ENCODE measurements around the gene OPN3. TPM values are rescaled to one million over a fixed set of nuclear protein-coding genes. Genes with fewer than 3 reads are reported as not detected.
A peak's percentile ranks its signal among the peaks of the same experiment; 100 is the strongest.

OPN3 gene
- polyA plus RNA-seq, 2 of the 4 experiments (the other 2 are of a cell fraction), result 41.0 to 144 TPM

GRCh38 chr1:241677201-241677600 lies 37.0 kb upstream of the OPN3 start:
- ChIA-PET CTCF (interaction anchor here (0.6 kb wide), 1 partner anchor 58 kb away, joined by 3 read pairs; no protein-coding TSS in a partner anchor), POLR2A (no interaction called here)
- Histone ChIP-seq H3K4me3 (no peak overlapping the region), H3K9me3 (0 out of 3 replicates have a peak, but pooled peaks cover 4% of the 10 kb centered on the region), H3K4me2 (no peak overlapping the region), H3K4me1 (no peaks in the 10 kb centered on the region), H3K27ac (no peak overlapping the region)
- DNase-seq (ENCODE audit: low read depth in 1 of 2, low spot score in 1 of 2), result no peak
- TF ChIP-seq CHD4 (IDR thresholded peaks at IDR 0.05; ENCODE audit: borderline replicate concordance) (no peak), RAD21 (conservative IDR thresholded peaks at IDR 0.05 in 1 of 2, IDR thresholded peaks at IDR 0.05 in 1 of 2) (no peak), FOXS1 (CRISPR knock-in tag; IDR thresholded peaks at IDR 0.05) (no peak), HDAC2 (IDR thresholded peaks at IDR 0.05) (no peak), POLR2AphosphoS2 (conservative IDR thresholded peaks at IDR 0.05; ENCODE audit: low read length) (no peak), ESRRA (IDR thresholded peaks at IDR 0.05; ENCODE audit: borderline replicate concordance, low read length) (no peak), TP53 (CRISPR knock-in tag; IDR thresholded peaks at IDR 0.05) (no peak), EHMT2 (IDR thresholded peaks at IDR 0.05; ENCODE audit: low read depth) (no peak)
- TF ChIP-seq, protein P1, sequence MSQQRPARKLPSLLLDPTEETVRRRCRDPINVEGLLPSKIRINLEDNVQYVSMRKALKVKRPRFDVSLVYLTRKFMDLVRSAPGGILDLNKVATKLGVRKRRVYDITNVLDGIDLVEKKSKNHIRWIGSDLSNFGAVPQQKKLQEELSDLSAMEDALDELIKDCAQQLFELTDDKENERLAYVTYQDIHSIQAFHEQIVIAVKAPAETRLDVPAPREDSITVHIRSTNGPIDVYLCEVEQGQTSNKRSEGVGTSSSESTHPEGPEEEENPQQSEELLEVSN (IDR thresholded peaks at IDR 0.05; ENCODE audit: borderline replicate concordance, low read depth), result no peak
- ATAC-seq, result no peak
- 79% methylated on average over 5 of the region's 5 CpGs for WGBS (ENCODE audit: missing lambda C conversion rate)
- no peak for FAIRE-seq

GRCh38 chr1:241675983-241676382 lies 35.8 kb upstream of the OPN3 start:
- ATAC-seq (no peak), DNase-seq (ENCODE audit: low read depth in 1 of 2, low spot score in 1 of 2) (no peak), FAIRE-seq (no peak)
- Histone ChIP-seq H3K4me3 (no peak overlapping the region), H3K4me2 (no peak overlapping the region), H3K4me1 (no peaks in the 10 kb centered on the region), H3K9me3 (0 out of 3 replicates have a peak, but pooled peaks cover 4% of the 10 kb centered on the region), H3K27ac (no peak overlapping the region)
- POLR2A ChIA-PET, result interaction anchor here (0.7 kb wide), 1 partner anchor 157 kb away, joined by 5 read pairs; no protein-coding TSS in a partner anchor
- WGBS (ENCODE audit: missing lambda C conversion rate), result 80% methylated on average over 4 of the region's 4 CpGs
- CTCF ChIA-PET, result interaction anchor here (0.8 to 0.9 kb wide), 2 partner anchors 12 to 18 kb away, joined by 3 read pairs; no protein-coding TSS in a partner anchor
- TF ChIP-seq ESRRA (IDR thresholded peaks at IDR 0.05; ENCODE audit: borderline replicate concordance, low read length), result no peak

DNA sequence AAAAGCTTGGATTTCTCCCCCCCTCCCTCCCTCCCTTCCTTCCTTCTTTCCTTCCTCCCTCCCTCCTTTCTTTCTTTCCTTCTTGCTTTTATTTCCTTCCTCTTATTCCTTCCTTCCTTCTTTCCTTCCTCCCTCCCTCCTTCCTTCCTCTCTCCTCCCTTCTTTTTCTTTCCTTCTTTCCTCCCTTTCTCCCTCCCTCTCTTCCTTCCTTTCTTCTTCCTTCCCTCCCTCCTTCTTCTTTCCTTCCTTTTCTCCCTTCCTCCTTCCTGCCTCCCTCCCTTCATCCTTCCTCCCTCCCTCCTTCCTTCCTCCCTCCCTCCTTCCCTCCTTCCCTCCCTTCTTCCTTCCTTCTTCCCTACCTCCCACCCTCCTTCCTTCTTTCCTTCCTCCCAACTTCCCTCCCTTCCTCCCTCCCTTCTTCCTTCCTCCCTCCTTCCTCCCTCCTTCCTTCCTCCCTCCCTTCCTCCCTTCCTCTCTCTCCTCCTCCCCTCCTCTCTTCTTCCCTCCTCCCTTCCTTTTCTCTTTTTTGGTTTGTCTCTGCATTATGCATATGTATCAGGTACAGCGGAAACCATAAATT lies 34.7 kb upstream of the OPN3 start:
- CTCF ChIA-PET, result no interaction called here
- POLR2A ChIA-PET, result no interaction called here
- no peak for ATAC-seq
- H3K4me3 ChIP-seq, result no peak overlapping the region
- TF ChIP-seq CBX2 (IDR thresholded peaks at IDR 0.05; ENCODE audit: borderline replicate concordance, low read depth) (no peak), MAFK (IDR thresholded peaks at IDR 0.05; ENCODE audit: partially characterized antibody) (no peak), GATA3 (IDR thresholded peaks at IDR 0.05; ENCODE audit: borderline replicate concordance) (no peak), RNF2 (IDR thresholded peaks at IDR 0.05; ENCODE audit: borderline replicate concordance, low read depth) (no peak), RAD21 (conservative IDR thresholded peaks at IDR 0.05 in 1 of 2, IDR thresholded peaks at IDR 0.05 in 1 of 2) (no peak), RARB (CRISPR knock-in tag; IDR thresholded peaks at IDR 0.05) (no peak), SMC3 (IDR thresholded peaks at IDR 0.05) (no peak)
- TF ChIP-seq, protein P2, sequence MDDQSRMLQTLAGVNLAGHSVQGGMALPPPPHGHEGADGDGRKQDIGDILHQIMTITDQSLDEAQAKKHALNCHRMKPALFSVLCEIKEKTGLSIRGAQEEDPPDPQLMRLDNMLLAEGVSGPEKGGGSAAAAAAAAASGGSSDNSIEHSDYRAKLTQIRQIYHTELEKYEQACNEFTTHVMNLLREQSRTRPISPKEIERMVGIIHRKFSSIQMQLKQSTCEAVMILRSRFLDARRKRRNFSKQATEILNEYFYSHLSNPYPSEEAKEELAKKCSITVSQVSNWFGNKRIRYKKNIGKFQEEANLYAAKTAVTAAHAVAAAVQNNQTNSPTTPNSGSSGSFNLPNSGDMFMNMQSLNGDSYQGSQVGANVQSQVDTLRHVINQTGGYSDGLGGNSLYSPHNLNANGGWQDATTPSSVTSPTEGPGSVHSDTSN (IDR thresholded peaks at IDR 0.05), result no peak
- WGBS (ENCODE audit: missing lambda C conversion rate), result 97% methylated on average over 1 of the region's 1 CpG
- no peak for DNase-seq (ENCODE audit: low read depth in 1 of 2, low spot score in 1 of 2)
- no peak for FAIRE-seq
- H3K4me2 ChIP-seq, result no peak overlapping the region
- H3K27ac ChIP-seq, result no peak overlapping the region
- 0 out of 3 replicates have a peak, but pooled peaks cover 4% of the 10 kb centered on the region for H3K9me3 ChIP-seq
- H3K4me1 ChIP-seq, result no peaks in the 10 kb centered on the region

- Histone ChIP-seq H3K4me1 (no peaks in the 10 kb centered on the region), H3K4me3 (no peak overlapping the region), H3K4me2 (0 out of 3 replicates have a peak overlapping the region, but pooled peaks have one; percentile 1), H3K9me3 (0 out of 3 replicates have a peak, but pooled peaks cover 4% of the 10 kb centered on the region), H3K27ac (0 out of 6 replicates have a peak overlapping the region, but pooled peaks of 1 of the 2 experiments have one; percentile 20)
- peak; percentile 51; the same call in 1 of the 2 replicates for TF ChIP-seq GATA3 (IDR thresholded peaks at IDR 0.05; ENCODE audit: borderline replicate concordance)
- no peak for TF ChIP-seq EHF (CRISPR knock-in tag; IDR thresholded peaks at IDR 0.05)
- FAIRE-seq (no peak), ATAC-seq (peak in 1 of 2 experiments; percentile 84; a peak in 3 of 6 replicates), DNase-seq (ENCODE audit: low read depth in 1 of 2, low spot score in 1 of 2) (peak in 1 of 2 experiments; percentile 73)
- ChIA-PET POLR2A (no interaction called here), CTCF (interaction anchor here (0.6 kb wide), 1 partner anchor 920 kb away, joined by 3 read pairs; no protein-coding TSS in a partner anchor)
- WGBS (ENCODE audit: missing lambda C conversion rate), result 3% methylated on average over 1 of the region's 1 CpG
Measured at GRCh38 chr1:241672301-241672700, 32.1 kb upstream of the OPN3 start.
